ENCODE data around the gene ASF1B.
A peak's percentile ranks its signal among the peaks of the same experiment; 100 is the strongest.

Gene ASF1B

DNA sequence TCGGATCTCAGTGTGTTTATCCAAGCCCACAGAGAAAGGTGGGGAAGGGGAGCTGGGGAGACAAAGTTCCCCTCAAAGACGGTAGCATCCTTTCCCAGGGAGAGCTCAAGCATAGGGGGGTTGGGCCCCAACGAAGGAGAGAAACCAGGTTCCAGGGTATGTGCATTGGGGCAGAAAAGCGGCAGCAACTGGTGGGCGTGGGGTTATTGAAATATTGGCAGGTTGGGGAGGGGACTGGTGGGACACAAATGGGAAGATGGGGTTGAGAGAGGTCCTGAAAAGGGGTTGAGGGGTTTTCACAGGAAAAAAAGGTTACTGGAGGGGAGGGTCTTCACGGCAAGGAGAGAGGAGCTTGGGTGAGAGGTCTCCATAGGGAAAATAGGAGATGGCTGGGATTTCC is 1.0 kb downstream of the ASF1B start:
- no peak for DNase-seq

GRCh38 chr19:14127929-14128509 is 8.4 kb downstream of the ASF1B start:
- DNase-seq = peak; percentile 18

DNA sequence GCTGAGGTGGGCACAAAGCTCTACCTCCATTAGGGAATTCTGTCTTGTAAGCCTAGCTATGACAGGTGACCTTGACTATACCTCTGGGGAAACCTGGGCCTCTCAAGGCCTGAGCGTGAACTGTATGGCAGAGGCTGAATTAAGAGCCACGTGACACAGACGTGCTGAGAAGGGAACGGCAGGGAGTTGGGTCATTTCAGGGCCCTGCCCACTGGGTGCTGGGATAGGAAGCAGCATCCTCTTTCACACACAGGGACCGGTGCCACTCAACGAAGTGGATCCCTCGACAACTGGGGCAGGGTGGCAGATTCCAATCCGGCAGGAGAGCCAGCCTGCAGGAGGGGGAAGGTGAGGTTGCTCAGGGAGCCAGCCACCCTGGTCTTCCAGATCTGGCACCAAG is 9.2 kb downstream of the ASF1B start:
- no peak for DNase-seq

DNA sequence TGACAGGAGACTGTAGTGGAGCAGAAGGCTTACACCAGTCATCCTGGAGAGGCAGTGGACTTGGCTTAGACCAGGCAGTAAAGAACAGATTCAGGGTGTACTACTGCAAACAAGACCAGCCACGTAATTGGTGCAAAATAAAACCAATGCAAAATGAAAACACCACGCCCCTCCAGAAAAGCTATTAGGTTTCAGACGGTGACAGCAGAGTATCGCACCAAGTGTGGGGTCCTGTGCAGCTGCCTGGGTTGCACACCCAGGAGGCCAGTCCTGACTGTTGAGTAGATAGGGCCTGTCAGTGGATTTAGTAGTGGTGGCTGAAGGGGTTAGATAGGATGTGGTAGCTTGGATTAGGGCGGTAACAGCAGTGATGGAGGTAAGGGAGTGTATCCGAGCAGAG is 13.5 kb downstream of the ASF1B start:
- no peak for DNase-seq

GRCh38 chr19:14120497-14120780 is 15.9 kb downstream of the ASF1B start:
- DNase-seq = no peak

DNA sequence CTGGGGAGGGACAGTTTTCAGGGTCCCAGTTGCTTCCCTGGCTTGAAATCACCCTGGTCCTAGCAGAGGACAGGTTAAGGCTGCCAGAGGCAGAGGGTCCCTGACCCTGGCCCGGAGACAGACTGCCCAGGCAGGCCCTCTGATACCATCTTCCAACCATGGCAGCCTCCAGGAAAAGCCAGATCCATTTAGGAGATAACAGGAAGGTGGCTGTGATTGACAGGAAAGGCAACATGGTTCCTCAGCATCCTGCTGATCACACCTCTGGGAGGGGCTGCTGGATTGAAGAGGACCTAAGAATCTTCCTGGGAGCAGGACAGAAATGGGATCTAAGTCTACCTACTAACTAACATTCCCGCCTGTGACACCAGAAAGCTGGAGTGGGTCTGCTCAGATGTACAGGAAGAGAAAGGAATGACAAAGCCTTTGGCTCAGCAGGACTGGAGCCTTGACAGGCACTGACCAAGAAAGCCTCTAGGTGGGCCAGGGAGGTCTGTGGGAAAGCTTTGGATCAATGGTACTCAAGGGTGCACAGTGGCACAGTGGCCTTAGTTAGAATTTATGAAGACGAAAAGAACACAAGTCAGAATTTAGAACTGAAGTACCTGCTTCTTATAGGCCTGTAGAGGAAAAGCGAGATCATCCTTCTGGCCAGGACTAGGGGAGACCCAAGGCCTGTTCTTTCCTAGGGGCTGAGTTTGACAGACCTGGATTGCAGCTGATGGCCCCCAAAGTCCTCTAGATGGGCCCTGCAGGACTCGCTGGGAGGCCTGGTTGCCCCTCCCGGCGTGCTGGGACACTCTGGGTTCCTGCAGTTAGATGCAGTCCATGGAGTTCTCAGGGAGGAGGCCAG is 16.5 kb downstream of the ASF1B start:
- no peak for DNase-seq

DNA sequence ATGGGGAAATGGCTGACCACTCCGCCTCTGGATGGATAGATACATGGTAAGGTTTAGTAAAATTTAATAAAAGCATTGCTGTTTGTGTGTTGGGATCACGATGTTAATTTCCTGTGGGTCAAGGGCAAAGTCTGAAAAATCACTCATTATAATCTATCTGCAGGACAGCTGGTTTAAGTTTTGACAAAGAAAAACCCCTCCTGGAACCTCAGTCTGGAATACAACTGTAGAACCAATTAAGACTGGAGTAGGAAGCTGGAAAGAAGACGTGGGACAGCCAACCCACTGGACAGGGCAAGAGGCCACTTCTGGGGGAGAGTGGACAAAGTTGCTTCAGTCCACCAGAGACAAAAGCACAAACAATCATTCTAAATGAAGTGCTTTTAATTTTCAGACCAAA is 17.2 kb downstream of the ASF1B start:
- DNase-seq = no peak

DNA sequence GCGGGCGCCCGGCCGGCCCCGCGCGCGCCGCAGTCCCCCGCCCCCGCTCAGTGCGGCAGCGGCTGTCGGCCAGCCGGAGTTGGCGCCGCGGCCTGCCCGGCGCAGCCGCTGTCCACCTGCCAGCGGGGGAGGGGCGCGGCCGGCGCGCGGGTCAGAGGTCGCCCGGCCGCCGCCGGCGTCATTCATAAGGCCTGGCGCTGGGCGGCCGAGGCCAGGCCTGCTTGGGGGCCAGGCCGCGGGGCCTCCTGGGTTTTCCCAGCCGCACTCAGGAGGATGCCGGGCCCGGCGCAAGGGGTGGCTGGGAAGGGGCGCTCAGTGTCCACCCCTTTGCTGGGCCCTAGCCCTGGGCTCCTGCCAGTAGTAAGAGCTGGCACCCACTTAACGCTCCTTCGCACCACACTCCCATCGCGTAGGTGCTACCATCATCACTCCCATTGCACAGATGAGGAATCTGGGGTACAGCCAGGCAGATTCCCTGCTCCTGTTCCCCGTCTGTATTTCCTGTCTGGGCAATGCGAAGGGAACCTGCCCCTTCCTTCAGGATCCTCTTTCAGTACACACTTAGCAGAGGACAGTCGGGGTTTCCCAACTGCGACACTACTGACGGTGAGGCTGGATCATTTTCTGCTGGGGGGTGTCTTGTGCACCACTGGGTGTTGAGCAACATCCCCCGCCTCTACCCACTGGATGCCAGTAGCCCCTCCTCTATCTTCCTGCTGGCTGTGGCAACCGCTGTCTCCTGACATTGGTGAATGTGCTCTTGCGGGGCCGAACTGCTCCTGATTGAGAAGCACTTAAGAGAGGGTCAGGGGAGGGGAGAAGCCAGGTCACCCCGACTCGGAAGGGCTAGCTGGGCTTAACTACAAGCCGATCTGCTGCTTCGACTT is 18.0 kb downstream of the ASF1B start:
- DNase-seq = no peak

DNA sequence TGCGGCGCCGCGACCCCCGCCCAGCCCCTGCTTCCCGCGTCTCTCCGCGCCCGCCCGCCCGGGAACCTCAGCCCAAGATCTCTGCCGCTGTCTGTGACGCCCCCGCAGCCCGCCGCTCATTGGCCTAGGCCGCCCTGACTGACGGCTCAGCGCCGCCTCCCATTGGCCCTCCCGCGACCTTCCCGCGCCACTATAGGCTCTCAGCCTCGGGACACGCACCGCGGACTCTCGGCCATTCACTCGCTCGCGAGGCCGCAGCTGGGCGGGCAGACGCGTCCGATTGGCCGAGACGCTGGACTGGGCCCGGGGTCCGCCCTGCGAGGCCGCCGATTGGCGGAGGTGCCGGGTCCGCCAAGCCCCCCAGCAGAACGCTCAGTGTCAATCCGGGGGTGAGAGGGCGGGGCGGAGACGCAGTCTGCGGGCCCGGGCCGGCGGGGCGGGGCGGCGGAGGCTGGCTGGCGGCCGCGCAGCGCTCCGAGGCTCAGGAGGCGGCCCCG is 18.7 kb downstream of the ASF1B start, which contains the start of gene PRKACA:
Gene PRKACA, minus strand, starts transcription at position 95 of the 497 bp plus-strand sequence. CDS start 215 bp downstream, outside the sequence.
- peak; percentile 98 for DNase-seq

DNA sequence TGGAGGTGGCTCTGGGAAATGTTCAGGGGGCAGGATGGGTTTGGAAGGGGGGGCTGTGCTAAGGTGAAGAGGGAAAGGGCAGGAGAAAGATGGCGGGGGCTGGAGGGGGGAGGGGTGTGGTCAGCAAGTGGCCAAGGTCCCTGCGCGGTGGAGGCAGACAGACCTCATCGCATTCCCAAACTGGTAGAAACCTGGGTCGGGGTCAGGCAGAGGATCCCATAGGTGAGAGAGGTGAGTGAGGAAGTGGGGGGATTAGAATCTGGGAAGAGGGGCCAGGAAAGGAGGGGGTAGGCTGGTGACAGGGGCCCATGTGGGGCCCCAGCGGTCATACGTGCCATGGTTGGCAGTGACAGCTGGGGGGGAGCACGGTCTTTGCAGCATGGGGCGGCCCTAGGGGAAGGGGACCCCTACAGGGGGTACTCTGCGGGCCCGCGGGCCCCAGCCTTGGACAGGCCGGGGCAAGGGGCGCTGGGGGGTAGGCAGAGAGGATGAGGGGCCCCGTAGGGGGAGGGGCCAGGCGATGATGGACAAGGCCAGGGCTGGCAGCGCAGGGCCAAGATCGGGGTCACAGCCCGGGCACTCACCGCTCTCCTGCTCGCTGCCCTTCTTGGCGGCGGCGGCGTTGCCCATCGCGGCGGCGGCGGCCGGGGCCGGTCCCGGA is 19.3 kb downstream of the ASF1B start:
- DNase-seq = no peak

DNA sequence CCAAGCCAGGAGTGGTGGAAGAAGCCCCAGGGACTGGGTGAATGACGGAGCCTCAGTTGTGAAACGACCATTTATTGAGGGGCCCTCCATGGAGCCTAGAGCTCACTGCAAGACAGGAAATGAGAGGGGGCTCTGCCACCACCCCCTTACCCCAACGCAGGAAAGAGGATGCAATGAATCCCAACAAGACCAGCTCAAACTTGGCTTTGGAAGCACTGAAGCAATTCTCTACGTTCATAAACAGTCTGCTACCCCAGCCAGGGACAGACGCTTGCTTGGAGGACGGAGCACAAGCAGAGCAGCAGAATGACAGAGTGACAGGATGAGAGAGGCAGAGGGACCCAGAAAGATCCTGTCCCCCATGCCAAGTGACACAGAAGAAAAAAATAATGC is 19.9 kb downstream of the ASF1B start:
- no peak for DNase-seq

- no peak for DNase-seq
These were observed 20.6 kb downstream of the ASF1B start for GRCh38 chr19:14115756-14116155.

DNA sequence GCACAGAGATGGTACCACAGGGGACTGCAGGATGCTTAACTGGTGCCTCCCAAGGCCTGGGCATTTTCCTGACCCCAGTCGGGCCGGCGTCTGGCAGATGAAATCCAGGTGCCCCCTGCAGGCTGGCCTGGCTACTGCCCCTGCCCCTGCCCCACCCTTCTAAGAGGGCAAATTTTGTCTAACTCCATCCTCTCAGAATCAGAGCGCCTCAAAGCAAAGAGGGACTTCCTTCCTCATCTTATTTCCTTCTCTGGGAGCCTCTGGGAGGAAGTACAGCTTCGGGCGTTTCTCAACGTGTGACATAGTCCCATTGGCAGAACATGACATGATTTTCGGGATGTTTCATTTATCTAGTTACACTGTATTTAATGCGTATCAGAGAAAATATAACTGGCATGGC is 21.5 kb downstream of the ASF1B start:
- no peak for DNase-seq

DNA sequence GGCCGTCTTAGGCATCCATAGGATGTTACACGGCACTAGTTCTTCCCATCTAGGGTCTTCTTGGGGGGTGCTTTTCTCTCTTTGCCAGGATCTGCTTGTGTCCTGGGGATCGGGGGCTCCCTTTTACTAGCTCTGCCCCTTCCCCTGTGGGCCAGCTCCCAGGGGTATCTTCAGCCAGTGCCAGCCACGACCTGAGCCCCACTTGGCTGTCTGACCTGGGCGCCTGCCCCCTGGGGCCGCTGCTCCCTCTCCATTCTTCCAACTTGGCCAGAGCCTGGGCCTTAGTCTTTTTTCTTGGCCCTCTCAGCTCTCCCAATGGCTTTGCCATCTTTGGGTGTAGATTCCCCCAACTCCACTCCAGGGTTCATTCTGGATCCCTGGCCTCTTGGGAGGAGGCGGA is 21.9 kb downstream of the ASF1B start:
- no peak for DNase-seq

DNA sequence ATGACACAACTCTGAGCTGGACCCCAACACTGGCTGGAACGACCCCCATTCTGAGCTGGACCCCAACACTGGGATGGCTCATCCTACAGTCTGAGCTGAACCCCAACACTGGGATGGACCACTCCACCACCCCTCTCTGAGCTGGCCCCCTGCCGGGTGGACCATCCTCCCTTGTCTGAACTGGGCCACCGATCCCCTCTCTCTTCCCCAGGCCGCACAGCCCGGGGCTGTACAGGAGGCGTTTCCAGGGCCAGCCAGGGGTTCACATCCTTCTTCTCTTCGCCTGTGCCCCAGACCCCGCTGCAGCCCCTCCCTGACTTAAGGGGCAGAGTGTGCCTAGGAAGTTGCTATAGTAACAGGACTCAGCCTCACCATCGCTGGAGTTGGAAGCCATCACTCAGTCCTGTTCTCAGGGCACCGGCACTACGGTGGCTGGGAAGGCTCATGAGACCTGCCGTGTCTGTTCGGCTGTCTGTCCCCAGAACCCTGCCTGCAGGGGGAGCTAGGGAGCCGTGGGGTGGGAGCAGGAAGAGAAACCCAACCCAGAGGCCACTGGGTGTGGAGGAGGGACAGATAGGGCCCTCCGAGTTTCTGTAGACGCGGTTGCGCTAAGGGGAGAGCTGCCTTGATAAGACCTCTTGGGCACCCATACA is 22.5 kb downstream of the ASF1B start:
- no peak for DNase-seq

DNA sequence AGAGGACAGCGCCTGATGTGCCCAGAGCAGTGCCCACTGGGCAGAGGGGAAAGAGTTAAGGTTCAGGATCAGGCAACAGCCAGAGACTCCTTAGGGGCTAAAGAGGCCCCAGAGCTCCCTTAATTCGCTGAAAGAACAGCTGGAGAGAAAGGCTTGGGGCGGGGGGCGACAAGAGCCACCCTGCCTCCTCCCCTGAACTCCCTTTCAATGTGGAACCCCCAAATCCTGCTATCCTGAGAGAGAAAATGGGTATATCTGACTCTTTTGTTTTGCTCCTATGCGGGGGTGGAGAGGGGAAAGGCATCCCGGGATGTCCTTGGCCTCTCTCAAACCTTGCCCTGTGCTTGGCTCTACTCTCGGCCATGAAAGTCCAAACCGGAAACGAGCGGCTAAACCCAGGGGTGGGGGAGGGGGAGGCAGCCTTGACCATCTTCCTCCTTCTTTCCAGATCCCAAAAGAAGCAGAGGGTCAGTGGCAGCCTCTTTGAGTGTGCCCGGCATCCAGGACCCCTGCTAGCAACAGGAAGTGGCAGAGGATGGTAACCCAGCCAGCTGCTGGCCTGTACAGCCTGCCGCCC is 23.5 kb downstream of the ASF1B start:
- DNase-seq = no peak

GRCh38 chr19:14112051-14112808 is 24.2 kb downstream of the ASF1B start:
- no peak for DNase-seq

- DNase-seq = no peak
These were observed 24.9 kb downstream of the ASF1B start for GRCh38 chr19:14111486-14111885.

GRCh38 chr19:14110650-14111049 is 25.7 kb downstream of the ASF1B start:
- DNase-seq = no peak

GRCh38 chr19:14107581-14108461 is 28.6 kb downstream of the ASF1B start:
- no peak for DNase-seq

All from NK-92 treated with Interleukin-12 subunit alpha and Interleukin-12 subunit beta, amount 100 ng/mL, for 24 hours (cell line).